Prostate gland (tissue), 2 donors: Measurements from ENCODE around the gene KAZN.

ENCODE experiments used
- POLR2A ChIP-seq: fragments of 450-650 bp; IDR thresholded peaks from one replicate; pipeline ENCODE4 v1.6.1; 2016; ENCODE audit warnings: antibody characterized with exemption, mild to moderate bottlenecking
- TF ChIP-seq, protein P1 (sequence below), 4 experiments: fragments of 200-600 bp in 2 of 4; fragments of 450-650 bp in 2 of 4; sonication (generic) in 2 of 4; IDR thresholded peaks; 1 replicate in 3 of 4; 2 replicates in 1 of 4; pipeline ENCODE4 v1.5.1; 2016 to 2019; ENCODE audit warnings: antibody characterized with exemption in 4 of 4, mild to moderate bottlenecking in 2 of 4, moderate library complexity in 2 of 4

GRCh38 chr1:15100880-15101760 lies 502.6 kb downstream of the KAZN start:
- TF ChIP-seq, protein P1, sequence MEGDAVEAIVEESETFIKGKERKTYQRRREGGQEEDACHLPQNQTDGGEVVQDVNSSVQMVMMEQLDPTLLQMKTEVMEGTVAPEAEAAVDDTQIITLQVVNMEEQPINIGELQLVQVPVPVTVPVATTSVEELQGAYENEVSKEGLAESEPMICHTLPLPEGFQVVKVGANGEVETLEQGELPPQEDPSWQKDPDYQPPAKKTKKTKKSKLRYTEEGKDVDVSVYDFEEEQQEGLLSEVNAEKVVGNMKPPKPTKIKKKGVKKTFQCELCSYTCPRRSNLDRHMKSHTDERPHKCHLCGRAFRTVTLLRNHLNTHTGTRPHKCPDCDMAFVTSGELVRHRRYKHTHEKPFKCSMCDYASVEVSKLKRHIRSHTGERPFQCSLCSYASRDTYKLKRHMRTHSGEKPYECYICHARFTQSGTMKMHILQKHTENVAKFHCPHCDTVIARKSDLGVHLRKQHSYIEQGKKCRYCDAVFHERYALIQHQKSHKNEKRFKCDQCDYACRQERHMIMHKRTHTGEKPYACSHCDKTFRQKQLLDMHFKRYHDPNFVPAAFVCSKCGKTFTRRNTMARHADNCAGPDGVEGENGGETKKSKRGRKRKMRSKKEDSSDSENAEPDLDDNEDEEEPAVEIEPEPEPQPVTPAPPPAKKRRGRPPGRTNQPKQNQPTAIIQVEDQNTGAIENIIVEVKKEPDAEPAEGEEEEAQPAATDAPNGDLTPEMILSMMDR (IDR thresholded peaks at IDR 0.05): no peak
- no peak for TF ChIP-seq POLR2A
